ENCODE measurements around the gene LMF1. TPM values are rescaled to one million over a fixed set of nuclear protein-coding genes. Genes with fewer than 3 reads are reported as not detected.
"Not testable (repeated sequence)": the region's sequence is repeated elsewhere in the genome, so short reads cannot be mapped to it uniquely, and the experiment has no call there.

LMF1 gene
- total RNA-seq, 4 donors from 2014 or later = 7.7 to 15.8 (median 10.2) TPM

DNA sequence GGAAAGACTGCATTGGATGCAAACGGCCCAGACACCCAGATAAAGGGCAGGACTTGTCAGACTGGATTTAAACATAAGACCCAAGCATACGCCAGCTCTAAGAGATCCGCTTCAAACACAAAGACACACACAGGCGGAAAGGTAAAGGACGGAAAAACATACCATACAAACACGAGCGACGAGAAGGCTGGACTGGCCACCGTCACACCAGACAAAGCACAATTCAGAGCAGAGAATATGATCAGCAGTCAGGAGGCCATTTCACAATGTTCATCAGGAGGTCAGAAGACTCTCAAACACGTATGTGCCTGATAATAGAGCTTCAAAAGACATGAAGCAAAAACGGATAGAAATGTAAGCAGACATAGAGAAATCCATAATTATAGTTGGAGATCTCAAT lies 85.4 kb downstream of the LMF1 start:
- ATAC-seq (no peak), DNase-seq (no peak)
- Histone ChIP-seq H3K36me3 (peaks cover 0 to 13% of the 10 kb centered on the region in 2 donors), H3K27me3 (no peaks in the 10 kb centered on the region), H3K9me3 (peaks cover 0 to 8% (median 4%) of the 10 kb centered on the region in 3 donors), H3K27ac (no peak overlapping the region), H3K4me3 (no peak overlapping the region), H3K4me1 (no peaks in the 10 kb centered on the region)
- in situ Hi-C loops (cut with MboI; ENCODE audit: low sequenced_read_pairs in 4 of 4) = no loop called here
- intact Hi-C loops (cut with DNase I; ENCODE audit: low total_unique reads) = no loop called here
- no peak for TF ChIP-seq POLR2A (IDR thresholded peaks at IDR 0.05)
- TF ChIP-seq, protein P1, sequence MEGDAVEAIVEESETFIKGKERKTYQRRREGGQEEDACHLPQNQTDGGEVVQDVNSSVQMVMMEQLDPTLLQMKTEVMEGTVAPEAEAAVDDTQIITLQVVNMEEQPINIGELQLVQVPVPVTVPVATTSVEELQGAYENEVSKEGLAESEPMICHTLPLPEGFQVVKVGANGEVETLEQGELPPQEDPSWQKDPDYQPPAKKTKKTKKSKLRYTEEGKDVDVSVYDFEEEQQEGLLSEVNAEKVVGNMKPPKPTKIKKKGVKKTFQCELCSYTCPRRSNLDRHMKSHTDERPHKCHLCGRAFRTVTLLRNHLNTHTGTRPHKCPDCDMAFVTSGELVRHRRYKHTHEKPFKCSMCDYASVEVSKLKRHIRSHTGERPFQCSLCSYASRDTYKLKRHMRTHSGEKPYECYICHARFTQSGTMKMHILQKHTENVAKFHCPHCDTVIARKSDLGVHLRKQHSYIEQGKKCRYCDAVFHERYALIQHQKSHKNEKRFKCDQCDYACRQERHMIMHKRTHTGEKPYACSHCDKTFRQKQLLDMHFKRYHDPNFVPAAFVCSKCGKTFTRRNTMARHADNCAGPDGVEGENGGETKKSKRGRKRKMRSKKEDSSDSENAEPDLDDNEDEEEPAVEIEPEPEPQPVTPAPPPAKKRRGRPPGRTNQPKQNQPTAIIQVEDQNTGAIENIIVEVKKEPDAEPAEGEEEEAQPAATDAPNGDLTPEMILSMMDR (IDR thresholded peaks at IDR 0.05 in 4 of 5, conservative IDR thresholded peaks at IDR 0.05 in 1 of 5) = no peak

DNA sequence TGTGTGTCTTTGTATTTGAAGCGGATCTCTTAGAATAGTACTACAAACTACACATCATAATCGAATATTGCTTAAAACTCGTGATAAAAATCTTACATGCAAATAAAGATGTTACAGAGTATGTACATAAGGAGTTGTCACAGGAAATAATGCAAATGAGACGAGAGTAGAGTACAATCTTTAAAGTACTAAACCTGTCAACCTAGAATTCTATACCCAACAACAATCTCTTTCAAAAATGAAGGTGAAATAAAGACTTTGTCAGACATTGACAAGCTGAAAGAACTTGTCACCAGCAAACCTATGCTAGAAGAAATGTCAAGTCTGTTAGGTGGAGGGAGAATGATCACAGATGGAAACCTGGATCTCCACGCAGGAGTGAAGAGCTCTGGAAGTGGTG lies 86.6 kb downstream of the LMF1 start:
- H3K9me3 ChIP-seq = peaks cover 0 to 8% (median 4%) of the 10 kb centered on the region in 3 donors
- intact Hi-C loops (cut with DNase I; ENCODE audit: low total_unique reads) = no loop called here

DNA sequence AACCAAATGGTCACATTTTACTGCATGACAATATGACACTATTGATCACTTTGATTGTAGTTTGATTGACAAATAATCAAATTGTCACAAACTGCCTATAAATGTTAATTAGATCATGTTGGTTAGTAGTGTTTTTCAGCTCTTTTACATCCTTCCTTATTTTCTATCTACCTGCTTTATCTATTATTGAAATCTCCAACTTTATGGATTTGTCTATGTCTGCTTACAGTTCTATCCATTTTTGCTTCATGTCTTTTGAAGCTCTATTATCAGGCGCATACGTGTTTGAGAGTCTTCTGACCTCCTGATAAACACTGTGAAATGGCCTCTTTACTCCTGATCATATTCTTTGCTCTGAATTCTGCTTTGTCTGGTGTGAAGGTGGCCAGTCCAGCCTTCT lies 87.0 kb downstream of the LMF1 start:
- no peak overlapping the region for H3K4me3 ChIP-seq
- ATAC-seq (no peak), DNase-seq (no peak)
- H3K9me3 ChIP-seq = peaks cover 0 to 8% (median 4%) of the 10 kb centered on the region in 3 donors
- H3K4me1 ChIP-seq = no peaks in the 10 kb centered on the region
- no peak overlapping the region for H3K27ac ChIP-seq
- intact Hi-C loops (cut with DNase I; ENCODE audit: low total_unique reads) = no loop called here
- H3K36me3 ChIP-seq = peaks cover 0 to 13% of the 10 kb centered on the region in 2 donors
- TF ChIP-seq, protein P1 (IDR thresholded peaks at IDR 0.05 in 4 of 5, conservative IDR thresholded peaks at IDR 0.05 in 1 of 5) = no peak
- TF ChIP-seq POLR2A (IDR thresholded peaks at IDR 0.05) = no peak
- no peaks in the 10 kb centered on the region for H3K27me3 ChIP-seq
- in situ Hi-C loops (cut with MboI; ENCODE audit: low sequenced_read_pairs in 4 of 4) = no loop called here

More for the DNA sequence above, 86.6 kb downstream of the LMF1 start:
- Histone ChIP-seq H3K4me1 (no peaks in the 10 kb centered on the region), H3K36me3 (peaks cover 0 to 13% of the 10 kb centered on the region in 2 donors), H3K27ac (no peak overlapping the region), H3K4me3 (no peak overlapping the region), H3K27me3 (no peaks in the 10 kb centered on the region)
- ATAC-seq = no peak
- no peak for DNase-seq
- TF ChIP-seq, protein P1 (IDR thresholded peaks at IDR 0.05 in 4 of 5, conservative IDR thresholded peaks at IDR 0.05 in 1 of 5) = no peak
- no peak for TF ChIP-seq POLR2A (IDR thresholded peaks at IDR 0.05)
- in situ Hi-C loops (cut with MboI; ENCODE audit: low sequenced_read_pairs in 4 of 4) = no loop called here

DNA sequence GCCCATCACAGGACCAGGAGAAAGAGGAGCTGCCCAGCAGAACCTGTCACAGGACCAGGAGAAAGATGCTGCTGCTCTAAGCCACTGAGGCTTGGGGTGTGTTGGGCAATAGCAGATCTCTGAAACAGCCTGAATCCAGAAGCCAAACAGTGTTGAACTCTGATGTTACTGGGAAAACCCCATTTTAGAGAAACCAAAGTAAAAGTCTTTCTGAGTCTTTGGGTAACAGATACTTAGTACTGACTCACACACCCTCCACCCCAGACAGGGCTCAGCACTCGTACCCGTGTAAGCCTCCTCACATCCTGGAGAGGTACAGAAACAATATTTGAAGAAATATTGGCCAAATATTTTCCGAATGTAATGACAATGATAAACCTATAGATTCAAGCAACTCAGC lies 87.4 kb downstream of the LMF1 start:
- intact Hi-C loops (cut with DNase I; ENCODE audit: low total_unique reads) = no loop called here
- no peak overlapping the region for H3K27ac ChIP-seq
- in situ Hi-C loops (cut with MboI; ENCODE audit: low sequenced_read_pairs in 4 of 4) = no loop called here
- TF ChIP-seq, protein P1 (IDR thresholded peaks at IDR 0.05 in 4 of 5, conservative IDR thresholded peaks at IDR 0.05 in 1 of 5) = no peak
- TF ChIP-seq POLR2A (IDR thresholded peaks at IDR 0.05) = no peak
- no peaks in the 10 kb centered on the region for H3K27me3 ChIP-seq
- ATAC-seq (no peak), DNase-seq (no peak)
- H3K4me3 ChIP-seq = no peak overlapping the region
- H3K4me1 ChIP-seq = no peaks in the 10 kb centered on the region
- peaks cover 0 to 13% of the 10 kb centered on the region in 2 donors for H3K36me3 ChIP-seq
- H3K9me3 ChIP-seq = peaks cover 0 to 8% (median 4%) of the 10 kb centered on the region in 3 donors

DNA sequence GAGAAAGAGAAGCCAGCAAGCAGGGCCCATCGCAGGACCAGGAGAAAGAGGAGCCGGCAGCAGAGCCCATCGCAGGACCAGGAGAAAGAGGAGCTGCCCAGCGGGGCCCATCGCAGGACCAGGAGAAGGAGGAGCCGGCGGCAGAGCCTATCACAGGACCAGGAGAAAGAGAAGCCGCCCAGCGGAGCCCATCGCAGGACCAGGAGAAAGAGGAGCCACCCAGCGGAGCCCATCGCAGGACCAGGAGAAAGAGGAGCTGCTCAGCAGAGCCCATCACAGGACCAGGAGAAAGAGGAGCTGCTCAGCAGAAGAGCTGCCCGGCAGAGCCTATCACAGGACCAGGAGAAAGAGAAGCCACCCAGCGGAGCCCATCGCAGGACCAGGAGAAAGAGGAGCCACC lies 88.1 kb downstream of the LMF1 start:
- in situ Hi-C loops (cut with MboI; ENCODE audit: low sequenced_read_pairs in 4 of 4); H3K9me3 ChIP-seq; H3K4me1 ChIP-seq; ATAC-seq; DNase-seq; H3K27me3 ChIP-seq; intact Hi-C loops (cut with DNase I; ENCODE audit: low total_unique reads); H3K4me3 ChIP-seq; H3K27ac ChIP-seq: not testable (repeated sequence)
- peaks cover 0 to 13% of the 10 kb centered on the region in 2 donors for H3K36me3 ChIP-seq
